Measurements from ENCODE around the gene IMMP2L.
"Not testable (repeated sequence)": the region's sequence is repeated elsewhere in the genome, so short reads cannot be mapped to it uniquely, and the experiment has no call there.

The IMMP2L gene

DNA sequence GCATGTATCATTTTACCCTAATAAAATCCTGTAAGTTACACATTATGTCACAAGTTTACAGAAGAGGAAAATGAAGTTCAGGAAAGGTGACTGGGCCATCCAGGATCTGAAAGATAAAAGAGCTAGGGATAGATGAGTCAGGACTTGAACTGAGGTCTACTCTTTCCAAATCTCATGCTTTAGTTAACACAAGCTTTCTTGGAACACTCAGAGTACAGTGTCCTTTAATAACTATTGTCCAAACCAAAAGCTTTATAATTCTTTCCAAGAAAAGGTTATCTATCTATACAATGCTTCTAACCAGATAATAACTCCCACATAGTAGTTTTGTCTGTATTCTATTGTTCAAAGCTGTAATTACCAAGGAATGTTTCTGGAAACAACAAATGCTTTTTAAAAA, 306.7 kb downstream of the IMMP2L start:
- DNase-seq = no peak

- DNase-seq = not testable (repeated sequence)
Measured at GRCh38 chr7:111251365-111251764, 310.9 kb downstream of the IMMP2L start.

DNA sequence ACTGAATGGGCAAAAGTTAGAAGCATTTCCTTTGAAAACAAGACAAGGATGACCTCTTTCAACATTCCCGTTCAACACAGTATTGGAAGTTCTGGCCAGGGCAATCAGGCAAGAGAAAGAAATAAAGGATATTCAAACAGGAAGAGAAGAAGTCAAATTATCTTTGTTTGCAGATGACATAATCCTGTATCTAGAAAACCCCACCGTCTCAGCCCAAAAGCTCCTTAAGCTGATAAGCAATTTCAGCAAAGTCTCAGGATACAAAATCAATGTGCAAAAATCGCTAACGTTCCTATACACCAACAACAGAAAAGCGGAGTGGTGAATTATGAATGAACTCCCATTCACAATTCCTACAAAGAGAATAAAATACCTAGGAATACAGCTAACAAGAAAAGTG, 312.5 kb downstream of the IMMP2L start:
- not testable (repeated sequence) for DNase-seq

DNA sequence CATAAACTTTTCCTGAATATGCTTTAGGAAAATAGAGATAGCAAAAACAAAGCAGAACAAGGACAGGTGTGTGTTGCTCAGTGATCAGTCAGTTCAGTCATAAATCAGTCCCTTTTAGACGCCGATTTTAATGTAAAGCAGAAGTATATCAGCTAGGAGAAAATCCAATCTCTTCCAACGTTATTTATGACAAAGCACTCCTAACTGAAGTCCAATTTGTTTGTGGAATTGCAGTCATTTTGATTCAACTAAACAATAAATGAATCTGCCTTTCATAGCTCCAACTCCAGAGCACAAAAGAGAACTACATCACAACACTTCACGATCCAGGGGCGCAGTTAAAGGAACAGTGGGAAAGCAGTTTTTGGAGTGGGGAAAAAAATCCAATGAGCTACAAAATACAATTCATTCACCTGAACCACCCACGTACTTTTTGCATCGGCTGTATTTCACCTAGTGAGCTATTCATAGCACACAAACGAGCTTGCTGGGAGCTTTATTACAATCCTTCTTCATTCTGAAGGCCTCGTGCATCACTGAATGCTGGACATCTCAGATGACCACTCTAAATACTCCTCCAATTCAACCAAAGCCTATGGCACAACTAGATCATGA, 320.0 kb downstream of the IMMP2L start:
- no peak for DNase-seq

GRCh38 chr7:111240371-111240770, 321.9 kb downstream of the IMMP2L start:
- no peak for DNase-seq

DNA sequence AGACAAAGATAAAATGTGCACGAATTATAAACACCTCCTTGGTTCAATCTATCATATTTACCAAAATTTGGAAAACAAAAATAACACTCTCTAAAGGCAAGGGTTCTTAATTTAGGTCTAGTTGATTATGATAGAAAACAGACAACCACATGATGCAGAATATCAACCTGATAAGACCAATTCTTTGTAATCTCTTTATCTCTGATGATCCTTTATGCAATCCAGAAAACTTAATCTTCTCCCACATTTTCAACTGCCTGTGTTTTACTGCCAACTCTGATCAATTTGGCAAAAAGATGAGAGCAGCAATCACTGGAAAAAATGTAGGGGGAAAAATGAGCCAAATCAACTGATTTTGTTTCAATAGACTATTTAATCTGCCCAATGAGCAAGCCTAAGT, 322.9 kb downstream of the IMMP2L start:
- no peak for DNase-seq

- no peak for DNase-seq
Measured at GRCh38 chr7:111238886-111239285, 323.4 kb downstream of the IMMP2L start.

DNA sequence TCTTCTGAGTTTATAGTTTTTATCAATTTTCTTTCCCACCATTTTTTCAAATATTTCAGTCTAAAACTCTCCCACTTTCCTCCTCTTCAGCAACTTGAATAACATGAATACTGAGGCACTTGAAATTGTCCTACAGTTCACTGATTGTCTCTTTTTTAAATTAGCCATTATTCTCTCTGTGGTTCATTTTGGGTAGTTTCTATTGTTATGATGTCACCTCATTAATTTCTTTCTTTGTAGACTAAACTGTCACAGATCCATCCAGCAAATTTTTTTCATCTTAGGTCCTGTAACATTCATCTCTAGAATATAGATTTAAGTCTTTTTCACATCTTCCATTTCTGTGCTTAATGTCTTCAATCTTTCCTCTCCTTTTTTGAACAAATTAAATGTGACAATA, 326.6 kb downstream of the IMMP2L start:
- no peak for DNase-seq

DNA sequence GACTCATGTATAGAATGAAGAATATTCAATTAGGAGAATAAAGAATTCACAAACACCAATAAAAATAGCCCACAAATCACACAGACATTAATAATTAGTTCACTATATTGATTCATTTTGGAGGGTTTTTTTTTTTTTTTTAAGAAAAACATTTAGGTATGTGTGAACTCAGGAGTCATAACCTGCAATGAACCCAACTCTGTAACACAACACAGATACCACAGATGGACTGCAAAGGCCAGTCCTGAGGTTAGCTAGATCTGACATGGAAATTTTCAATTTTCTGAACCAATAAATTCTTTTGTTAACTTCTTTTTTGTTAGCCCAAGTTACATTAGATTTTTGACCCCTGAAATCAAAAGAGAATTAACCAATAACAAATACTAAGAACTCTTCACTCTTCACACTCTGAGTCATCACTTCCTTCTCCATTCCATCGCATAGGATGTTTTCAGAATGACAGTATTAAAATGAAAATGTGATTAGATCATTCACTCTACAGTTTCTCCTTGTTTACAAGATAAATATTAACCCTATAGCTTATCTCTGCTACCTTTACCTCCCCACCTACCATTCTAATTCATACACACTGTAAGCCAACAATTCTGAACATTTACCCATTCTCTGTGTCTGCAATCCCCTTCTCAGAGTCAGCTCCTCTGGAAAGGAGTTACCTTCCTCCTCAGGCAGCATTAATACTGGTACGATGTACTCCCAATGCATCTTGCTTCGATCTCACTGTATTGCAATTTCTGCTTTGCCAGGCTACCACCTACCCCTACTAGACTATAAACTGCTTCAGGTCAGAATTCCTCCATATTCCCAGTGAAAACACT, 329.8 kb downstream of the IMMP2L start:
- DNase-seq = no peak

- no peak for DNase-seq
Measured at GRCh38 chr7:111229916-111230315, 332.4 kb downstream of the IMMP2L start.

DNA sequence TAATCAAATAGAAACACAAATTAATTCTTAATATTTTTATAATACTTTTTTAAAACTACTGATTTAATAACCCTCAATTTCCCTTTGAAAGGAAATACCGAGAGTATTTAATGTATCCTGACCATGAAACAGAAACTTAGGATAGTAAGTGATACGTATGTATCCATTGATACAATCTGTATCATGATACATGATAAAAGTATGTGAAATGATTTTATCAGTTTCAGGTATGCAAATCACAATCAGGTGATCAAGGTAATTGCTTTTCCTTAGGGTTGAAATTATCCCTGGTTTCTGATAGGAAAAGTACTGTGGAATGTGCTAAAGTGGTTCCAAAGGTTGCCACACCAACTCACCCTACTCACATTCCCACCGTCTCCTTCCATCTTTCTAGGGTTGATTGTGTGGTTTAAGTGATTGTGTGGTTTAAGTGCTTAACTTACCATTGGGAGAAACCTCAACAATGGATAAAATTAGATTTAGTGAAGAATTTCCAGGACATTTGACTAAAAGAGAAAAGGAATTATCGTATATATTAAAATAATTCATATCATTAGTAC, 333.0 kb downstream of the IMMP2L start:
- no peak for DNase-seq

- no peak for DNase-seq
Measured at GRCh38 chr7:111228437-111228836, 333.9 kb downstream of the IMMP2L start.

GRCh38 chr7:111226800-111227199, 335.5 kb downstream of the IMMP2L start:
- no peak for DNase-seq

DNA sequence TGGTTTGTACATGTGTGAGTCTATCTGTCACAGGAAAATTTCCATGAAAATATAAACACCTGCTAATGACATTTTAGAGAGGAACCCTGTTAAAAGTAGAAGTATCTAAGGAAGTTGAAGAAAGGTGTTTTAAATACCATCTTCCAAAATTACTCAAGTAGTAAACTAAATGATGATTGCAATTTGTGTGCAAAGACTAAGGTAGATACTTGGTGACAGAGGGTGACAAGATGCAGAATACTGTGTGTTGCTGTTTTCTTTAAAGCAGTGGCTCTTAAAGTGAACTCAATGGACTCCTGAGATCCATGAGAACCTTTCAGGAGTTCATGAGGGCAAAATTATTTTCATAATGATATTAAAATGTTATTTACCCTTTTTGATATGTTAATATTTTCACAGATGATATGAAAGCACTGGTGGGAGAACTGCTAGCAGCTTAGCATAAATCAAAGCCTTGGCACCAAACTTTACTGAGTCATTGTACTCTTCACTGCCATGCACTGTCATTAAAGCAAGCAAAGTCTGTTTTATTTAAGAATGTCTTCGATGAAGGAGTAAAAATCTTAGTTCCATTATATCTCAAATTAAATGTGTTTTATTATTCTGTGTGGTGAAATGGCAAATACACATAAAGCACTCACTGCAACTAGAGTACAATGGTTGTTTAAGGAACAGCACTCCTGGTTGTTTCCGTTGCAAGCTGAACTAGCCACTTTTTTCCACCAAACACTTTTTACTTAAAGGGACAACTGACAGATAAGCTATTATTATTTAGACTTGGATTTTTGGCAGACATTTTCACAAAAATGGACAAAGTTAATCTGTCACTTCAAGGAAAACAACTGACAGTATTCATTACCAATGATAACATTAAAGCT, 337.7 kb downstream of the IMMP2L start:
- no peak for DNase-seq

- DNase-seq = no peak
Measured at GRCh38 chr7:111223802-111224253, 338.5 kb downstream of the IMMP2L start.

- no peak for DNase-seq
Measured at GRCh38 chr7:111215550-111215949, 346.7 kb downstream of the IMMP2L start.

DNA sequence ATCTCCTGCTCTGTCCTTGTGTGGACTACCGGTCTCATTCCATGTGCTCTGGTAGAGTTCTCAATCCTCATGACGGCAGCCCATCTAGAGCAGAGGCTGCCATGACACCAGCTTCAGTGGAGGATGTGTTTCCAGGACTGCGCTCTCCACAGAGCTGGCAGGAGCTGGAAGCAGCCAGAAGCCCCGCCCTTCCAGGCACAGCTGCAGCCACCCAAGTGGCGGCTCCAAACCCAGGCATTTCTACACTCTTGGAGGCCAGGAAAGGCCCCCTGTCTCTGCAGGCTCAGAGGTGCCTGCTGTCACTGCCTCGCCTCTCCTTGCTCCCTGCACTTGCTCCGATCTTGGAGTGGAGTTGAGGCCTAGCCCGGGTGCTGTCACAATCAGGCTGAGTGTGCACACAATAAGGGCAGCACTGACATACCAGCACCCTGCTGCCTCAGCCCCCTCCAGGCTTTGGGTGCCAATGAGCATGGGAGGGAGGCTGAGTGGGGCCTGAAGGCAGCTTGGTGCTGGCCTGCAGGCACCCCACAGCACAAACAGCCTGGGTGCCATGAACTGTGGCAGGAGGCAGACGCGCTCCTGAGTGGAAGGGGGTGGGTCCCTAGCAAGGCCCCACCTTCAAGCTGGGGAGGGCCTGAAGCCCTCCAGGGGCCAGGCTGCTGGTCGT, 349.3 kb downstream of the IMMP2L start:
- DNase-seq = no peak

DNA sequence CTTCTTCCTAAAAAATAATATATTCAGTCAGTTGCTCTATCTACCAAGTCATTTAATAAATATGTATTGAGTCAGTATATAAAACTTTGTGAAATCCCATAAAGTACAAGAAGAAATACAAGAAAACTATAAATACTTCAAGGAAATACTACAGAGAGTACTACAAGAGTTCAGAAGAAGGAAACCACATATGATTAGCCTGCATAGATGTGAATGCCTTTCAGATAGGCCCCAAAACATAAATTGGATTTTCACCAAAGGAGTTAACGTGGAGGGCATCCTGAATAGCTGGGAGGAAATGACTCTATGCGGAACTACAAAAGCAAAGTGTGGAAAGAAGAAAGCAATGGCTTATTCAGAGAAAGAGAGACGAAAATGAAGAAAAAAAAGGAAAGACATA, 351.3 kb downstream of the IMMP2L start:
- DNase-seq = no peak

DNA sequence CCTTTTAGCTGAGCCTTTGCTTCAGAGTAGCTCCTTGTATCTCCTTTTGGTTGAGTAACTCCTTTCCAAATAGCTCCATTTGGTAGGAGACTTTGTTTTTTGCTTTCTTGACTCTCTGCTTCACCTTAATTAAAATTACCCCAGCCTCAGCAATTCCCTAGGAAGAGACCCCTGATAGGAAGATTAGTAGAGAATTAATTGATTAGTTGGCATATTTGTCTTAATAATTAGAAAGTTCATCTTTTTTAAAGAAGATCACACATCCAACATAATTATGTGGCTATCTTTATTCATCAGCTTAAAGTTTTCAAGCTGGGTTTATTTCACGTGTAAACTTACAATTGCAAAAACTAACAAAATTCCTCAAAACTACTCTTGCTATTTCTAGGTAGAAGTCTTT, 352.2 kb downstream of the IMMP2L start:
- DNase-seq = no peak

GRCh38 chr7:111205251-111205650, 357.0 kb downstream of the IMMP2L start:
- DNase-seq = no peak

DNA sequence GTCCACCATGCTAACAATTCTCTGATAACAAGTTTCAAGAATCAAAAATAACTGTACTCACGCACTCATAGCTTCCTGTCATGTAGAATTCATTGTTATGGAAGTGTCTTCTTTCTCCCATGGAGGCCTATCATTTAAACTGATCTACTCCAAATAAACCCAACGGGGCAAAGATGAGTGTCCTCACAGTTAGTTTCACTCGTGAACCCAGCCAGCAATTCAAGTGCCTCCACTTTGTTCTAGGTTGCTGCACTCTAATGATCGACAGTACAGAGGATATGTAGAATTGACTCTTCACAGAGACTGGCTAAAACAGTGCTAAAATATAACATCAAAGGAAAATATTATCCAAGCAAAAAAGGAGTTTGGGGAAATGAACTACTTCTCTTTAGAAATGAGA, 360.0 kb downstream of the IMMP2L start:
- no peak for DNase-seq

- DNase-seq = no peak
Measured at GRCh38 chr7:111199643-111200042, 362.6 kb downstream of the IMMP2L start.

- DNase-seq = no peak
Measured at GRCh38 chr7:111198255-111198654, 364.0 kb downstream of the IMMP2L start.

All from NCI-H1105 (cell line).